ENCODE measurements around the gene GORASP1. TPM values are rescaled to one million over a fixed set of nuclear protein-coding genes. Genes with fewer than 3 reads are reported as not detected.

The GORASP1 gene
- total and polyA plus RNA-seq, 2 of the 13 experiments (the other 11 are each of a cell fraction or from before 2014, with no cell fraction given), result 36.4 to 39.8 TPM

GRCh38 chr3:39064646-39065045 lies 42.8 kb downstream of the GORASP1 start:
- Histone ChIP-seq H4K20me1 (ENCODE audit: insufficient read depth, low read length) (peaks cover 26% of the 10 kb centered on the region; the same call in 1 of the 2 replicates), H3K27ac (ENCODE audit: extremely low read length, insufficient read depth, low read length) (no peak overlapping the region), H3K27me3 (ENCODE audit: control insufficient read depth in 1 of 2, insufficient read depth in 2 of 2, low read length in 2 of 2) (no peaks in the 10 kb centered on the region), H3K36me3 (replicated peaks in 1 of 2; ENCODE audit: control insufficient read depth in 1 of 2, insufficient read depth in 2 of 2, low read length in 2 of 2) (peaks cover 4 to 36% of the 10 kb centered on the region in 2 experiments), H2AFZ (ENCODE audit: low read length) (no peak overlapping the region), H3K4me2 (ENCODE audit: low read depth, low read length) (no peak overlapping the region), H3K4me1 (ENCODE audit: insufficient read depth, low read length) (peaks cover 12% of the 10 kb centered on the region), H3K9ac (ENCODE audit: insufficient read depth, low read depth, low read length) (no peak overlapping the region), H3K79me2 (ENCODE audit: insufficient read depth, low read length) (peaks cover 25% of the 10 kb centered on the region), H3K9me3 (ENCODE audit: low read length) (no peaks in the 10 kb centered on the region), H3K4me3 (replicated peaks in 1 of 3; ENCODE audit: insufficient read depth in 1 of 3, low read depth in 2 of 3, low read length in 3 of 3) (no peak overlapping the region)
- POLR2A ChIA-PET, result no interaction called here
- DNase-seq (ENCODE audit: low spot score) (no peak), FAIRE-seq (no peak), ATAC-seq (no peak)
- CTCF ChIA-PET (ENCODE audit: low intra/inter-chr PET ratio, low total read pairs), result no interaction called here
- in situ Hi-C loops (cut with HindIII; ENCODE audit: extremely low pct_ligation_motif_present, low pct_unique_long_range_greater_than_20kb) (no loop called here), intact Hi-C loops (cut with micrococcal nuclease; ENCODE audit: unreplicated experiment) (no loop called here)
- no TSS peak for BruUV-seq (replicated peaks)
- WGBS (ENCODE audit: low lambda C conversion rate), result 100% methylated on average over 1 of the region's 1 CpG
- TF ChIP-seq MLX (CRISPR knock-in tag; IDR thresholded peaks at IDR 0.05), result no peak
- TF ChIP-seq SRY (CRISPR knock-in tag; IDR thresholded peaks at IDR 0.05), result no peak
- TF ChIP-seq RXRB (CRISPR knock-in tag; IDR thresholded peaks at IDR 0.05; ENCODE audit: borderline replicate concordance), result no peak
- no peak for TF ChIP-seq ZBTB49 (CRISPR knock-in tag; IDR thresholded peaks at IDR 0.05; ENCODE audit: borderline replicate concordance)
- TF ChIP-seq LRRFIP1 (CRISPR knock-in tag; conservative IDR thresholded peaks at IDR 0.05), result no peak
- no peak for TF ChIP-seq PPARG (CRISPR knock-in tag; conservative IDR thresholded peaks at IDR 0.05)
- no peak for TF ChIP-seq ZNF280B (CRISPR knock-in tag; IDR thresholded peaks at IDR 0.05; ENCODE audit: borderline replicate concordance)
- TF ChIP-seq FOXM1 (CRISPR knock-in tag; IDR thresholded peaks at IDR 0.05), result no peak
- no peak for TF ChIP-seq ZNF468 (CRISPR knock-in tag; IDR thresholded peaks at IDR 0.05)
- TF ChIP-seq YEATS4 (CRISPR knock-in tag; IDR thresholded peaks at IDR 0.05; ENCODE audit: borderline replicate concordance), result no peak
- no peak for TF ChIP-seq SIN3A (IDR thresholded peaks at IDR 0.05; ENCODE audit: borderline replicate concordance, low read depth, low read length)
- TF ChIP-seq MED8 (CRISPR knock-in tag; IDR thresholded peaks at IDR 0.05; ENCODE audit: insufficient replicate concordance), result no peak
- no peak for TF ChIP-seq ATF1 (CRISPR knock-in tag; IDR thresholded peaks at IDR 0.05)
- TF ChIP-seq ZFP37 (CRISPR knock-in tag; IDR thresholded peaks at IDR 0.05; ENCODE audit: borderline replicate concordance), result no peak
- TF ChIP-seq STAT5B (CRISPR knock-in tag; IDR thresholded peaks at IDR 0.05), result no peak
- TF ChIP-seq ZSCAN20 (CRISPR knock-in tag; IDR thresholded peaks at IDR 0.05; ENCODE audit: borderline replicate concordance), result no peak
- TF ChIP-seq ZNF446 (CRISPR knock-in tag; IDR thresholded peaks at IDR 0.05), result no peak
- no peak for TF ChIP-seq TOE1 (CRISPR knock-in tag; IDR thresholded peaks at IDR 0.05)
